ENCODE data around the gene HIVEP3.

HIVEP3 gene

GRCh38 chr1:41868241-41868998 lies 50.3 kb downstream of the HIVEP3 start:
- no peak for DNase-seq

GRCh38 chr1:41866285-41866684 lies 52.4 kb downstream of the HIVEP3 start:
- DNase-seq: no peak

- no peak for DNase-seq
These were observed 54.2 kb downstream of the HIVEP3 start for GRCh38 chr1:41864471-41865040.

GRCh38 chr1:41863718-41864117 lies 55.0 kb downstream of the HIVEP3 start:
- no peak for DNase-seq

- DNase-seq: no peak
These were observed 56.1 kb downstream of the HIVEP3 start for GRCh38 chr1:41862384-41863221.

- DNase-seq: no peak
These were observed 57.0 kb downstream of the HIVEP3 start for GRCh38 chr1:41861535-41862383.

- no peak for DNase-seq
These were observed 58.0 kb downstream of the HIVEP3 start for GRCh38 chr1:41860771-41861170.

GRCh38 chr1:41860214-41860613 lies 58.5 kb downstream of the HIVEP3 start:
- DNase-seq: no peak

GRCh38 chr1:41859686-41860085 lies 59.0 kb downstream of the HIVEP3 start:
- no peak for DNase-seq

- no peak for DNase-seq
These were observed 61.8 kb downstream of the HIVEP3 start for GRCh38 chr1:41856944-41857285.

- DNase-seq: no peak
These were observed 62.4 kb downstream of the HIVEP3 start for GRCh38 chr1:41856151-41856943.

- DNase-seq: no peak
These were observed 63.0 kb downstream of the HIVEP3 start for GRCh38 chr1:41855713-41856112.

- no peak for DNase-seq
These were observed 64.8 kb downstream of the HIVEP3 start for GRCh38 chr1:41853907-41854306.

- no peak for DNase-seq
These were observed 66.6 kb downstream of the HIVEP3 start for GRCh38 chr1:41852091-41852490.

- no peak for DNase-seq
These were observed 67.1 kb downstream of the HIVEP3 start for GRCh38 chr1:41851589-41851988.

GRCh38 chr1:41850029-41850428 lies 68.7 kb downstream of the HIVEP3 start:
- DNase-seq: no peak

- DNase-seq: no peak
These were observed 69.4 kb downstream of the HIVEP3 start for GRCh38 chr1:41849211-41849759.

GRCh38 chr1:41848216-41848952 lies 70.3 kb downstream of the HIVEP3 start:
- DNase-seq: no peak

GRCh38 chr1:41847733-41848132 lies 71.0 kb downstream of the HIVEP3 start:
- DNase-seq: no peak

GRCh38 chr1:41846625-41847405 lies 71.9 kb downstream of the HIVEP3 start:
- DNase-seq: no peak

Measured in 8988T (cell line).